ENCODE results near the gene OPCML.

Gene OPCML

GRCh38 chr11:132839236-132839945, 692.9 kb downstream of the OPCML start:
- DNase-seq (ENCODE audit: low read depth) = no peak

GRCh38 chr11:132838627-132839026, 693.7 kb downstream of the OPCML start:
- peak; percentile 2 for DNase-seq (ENCODE audit: low read depth)
- no peak for TF ChIP-seq CTCF (IDR thresholded peaks at IDR 0.05; ENCODE audit: low read length, missing control alignments)
- no peak overlapping the region for H3K4me3 ChIP-seq (replicated peaks; ENCODE audit: low read depth, low read length)

More at GRCh38 chr11:132839236-132839945, 692.9 kb downstream of the OPCML start:
- TF ChIP-seq CTCF (IDR thresholded peaks at IDR 0.05; ENCODE audit: low read length, missing control alignments) = no peak
- no peak overlapping the region for H3K4me3 ChIP-seq (replicated peaks; ENCODE audit: low read depth, low read length)

- no peak for TF ChIP-seq CTCF (IDR thresholded peaks at IDR 0.05; ENCODE audit: low read length, missing control alignments)
- DNase-seq (ENCODE audit: low read depth) = no peak
- H3K4me3 ChIP-seq (replicated peaks; ENCODE audit: low read depth, low read length) = no peak overlapping the region
These were observed 701.0 kb downstream of the OPCML start for GRCh38 chr11:132831272-132831671.

GRCh38 chr11:132824642-132825041, 707.7 kb downstream of the OPCML start:
- TF ChIP-seq CTCF (IDR thresholded peaks at IDR 0.05; ENCODE audit: low read length, missing control alignments) = no peak
- H3K4me3 ChIP-seq (replicated peaks; ENCODE audit: low read depth, low read length) = no peak overlapping the region
- no peak for DNase-seq (ENCODE audit: low read depth)

GRCh38 chr11:132822276-132822675, 710.0 kb downstream of the OPCML start:
- DNase-seq (ENCODE audit: low read depth) = no peak
- H3K4me3 ChIP-seq (replicated peaks; ENCODE audit: low read depth, low read length) = no peak overlapping the region
- TF ChIP-seq CTCF (IDR thresholded peaks at IDR 0.05; ENCODE audit: low read length, missing control alignments) = no peak

GRCh38 chr11:132821499-132821898, 710.8 kb downstream of the OPCML start:
- no peak for DNase-seq (ENCODE audit: low read depth)
- TF ChIP-seq CTCF (IDR thresholded peaks at IDR 0.05; ENCODE audit: low read length, missing control alignments) = no peak
- no peak overlapping the region for H3K4me3 ChIP-seq (replicated peaks; ENCODE audit: low read depth, low read length)

- H3K4me3 ChIP-seq (replicated peaks; ENCODE audit: low read depth, low read length) = no peak overlapping the region
- TF ChIP-seq CTCF (IDR thresholded peaks at IDR 0.05; ENCODE audit: low read length, missing control alignments) = no peak
- DNase-seq (ENCODE audit: low read depth) = no peak
These were observed 711.3 kb downstream of the OPCML start for GRCh38 chr11:132821014-132821413.
